ENCODE data around the gene KISS1R. TPM values are rescaled to one million over a fixed set of nuclear protein-coding genes. Genes with fewer than 3 reads are reported as not detected.

KISS1R gene
- polyA plus RNA-seq, 1 donor (not counting 4 experiments of a cell fraction or from before 2014, with no cell fraction given): not detected

DNA sequence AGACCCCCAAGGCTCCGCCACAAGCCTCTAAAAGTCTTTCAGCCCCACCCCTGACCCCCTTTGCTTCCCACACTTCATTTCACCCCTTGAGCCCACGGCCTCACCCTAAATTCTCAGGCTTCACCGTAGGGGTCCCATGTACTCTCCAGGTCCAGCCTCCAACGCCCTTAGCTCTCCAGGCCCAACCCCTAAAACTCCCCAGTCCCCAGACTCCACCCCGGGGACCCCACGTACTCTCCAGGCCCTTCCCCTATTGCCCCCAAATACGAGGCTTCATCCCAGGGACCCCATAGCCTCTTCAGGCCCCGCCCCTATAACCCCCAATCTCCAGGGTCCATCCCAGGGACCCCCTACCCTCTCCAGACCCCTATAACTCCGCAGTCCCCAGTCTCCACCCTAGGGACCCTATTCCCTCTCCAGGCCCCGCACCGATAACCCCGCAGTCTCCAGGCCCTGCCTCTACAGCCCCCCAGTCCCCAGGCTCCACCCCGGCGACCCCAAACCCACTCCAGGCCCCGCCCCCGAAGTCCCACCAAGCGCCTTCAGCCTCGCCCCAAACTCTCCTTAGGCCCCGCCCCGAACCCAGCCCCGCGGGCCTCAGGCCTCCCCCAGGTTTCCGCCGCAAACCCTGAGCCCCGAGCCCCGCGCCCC lies 24.8 kb upstream of the KISS1R start:
- Histone ChIP-seq H3K79me2 (ENCODE audit: control insufficient read depth, insufficient read depth, low read length) (no peaks in the 10 kb centered on the region), H3K36me3 (ENCODE audit: control insufficient read depth in 2 of 2, extremely low read depth in 1 of 2, insufficient read depth in 2 of 2, low read length in 2 of 2) (peaks cover 4 to 12% of the 10 kb centered on the region in 2 experiments), H3K4me2 (ENCODE audit: control insufficient read depth, extremely low read depth, insufficient read depth, low read depth, low read length) (peak overlapping the region; percentile 90), H3K27ac (ENCODE audit: control insufficient read depth, insufficient read depth, low read length) (peak overlapping the region; percentile 58), H4K20me1 (ENCODE audit: control insufficient read depth, extremely low read depth, insufficient read depth, low read length) (no peaks in the 10 kb centered on the region), H3K4me1 (ENCODE audit: control insufficient read depth, extremely low read depth, insufficient read depth, low read length) (no peaks in the 10 kb centered on the region), H3K9me1 (ENCODE audit: control insufficient read depth, extremely low read depth, insufficient read depth, low read length) (no peaks in the 10 kb centered on the region), H2AFZ (ENCODE audit: control insufficient read depth, low read length) (no peak overlapping the region), H3K9me3 (ENCODE audit: control insufficient read depth, low read depth, low read length) (no peaks in the 10 kb centered on the region), H3K4me3 (ENCODE audit: control insufficient read depth in 2 of 3, extremely low read depth in 1 of 3, insufficient read depth in 2 of 3, low read depth in 1 of 3, low read length in 3 of 3) (peak overlapping the region; percentile 77 to 86 (median 80)), H3K27me3 (ENCODE audit: control insufficient read depth, extremely low read depth, insufficient read depth, low read length) (no peaks in the 10 kb centered on the region), H3K9ac (ENCODE audit: control insufficient read depth, extremely low read depth, insufficient read depth, low read length) (peak overlapping the region; percentile 88)
- DNase-seq (ENCODE audit: low read depth, low spot score) (no peak), FAIRE-seq (no peak)
- dilution Hi-C loops (cut with MboI; ENCODE audit: extremely low pct_ligation_motif_present, low sequenced_read_pairs): no loop called here
- no peak for TF ChIP-seq EZH2 (IDR thresholded peaks at IDR 0.05; ENCODE audit: low read length)

DNA sequence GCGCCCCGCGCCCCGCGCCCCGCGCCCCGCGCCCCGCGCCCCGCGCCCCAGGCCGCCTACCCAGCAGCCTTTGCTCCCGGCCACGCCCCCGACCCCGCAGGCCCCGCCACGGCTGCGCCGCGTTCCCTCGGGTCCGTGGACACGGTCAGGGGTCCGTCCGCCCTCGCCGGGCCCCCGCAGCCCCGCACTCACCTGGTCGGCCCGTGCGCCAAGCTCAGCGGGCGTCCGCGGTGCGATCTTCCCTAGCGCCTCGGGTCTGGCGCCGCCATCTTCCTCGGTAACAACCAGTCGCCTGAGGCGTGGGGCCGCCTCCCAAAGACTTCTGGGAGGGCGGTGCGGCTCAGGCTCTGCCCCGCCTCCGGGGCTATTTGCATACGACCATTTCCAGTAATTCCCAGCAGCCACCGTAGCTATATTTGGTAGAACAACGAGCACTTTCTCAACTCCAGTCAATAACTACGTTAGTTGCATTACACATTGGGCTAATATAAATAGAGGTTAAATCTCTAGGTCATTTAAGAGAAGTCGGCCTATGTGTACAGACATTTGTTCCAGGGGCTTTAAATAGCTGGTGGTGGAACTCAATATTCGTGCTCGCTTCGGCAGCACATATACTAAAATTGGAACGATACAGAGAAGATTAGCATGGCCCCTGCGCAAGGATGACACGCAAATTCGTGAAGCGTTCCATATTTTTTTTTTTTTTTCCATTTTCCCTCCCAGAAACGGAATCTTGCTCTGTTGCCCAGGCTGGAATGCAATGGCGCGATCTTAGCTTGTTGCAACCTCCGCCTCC lies 24.0 kb upstream of the KISS1R start, which contains the start of the genes MED16 and RNU6-9:
Gene MED16, minus strand, starts transcription at position 294 of the 796 bp plus-strand sequence. CDS start 2,056 bp downstream, outside the sequence.
Gene RNU6-9, plus strand, starts transcription at position 591 of the 796 bp plus-strand sequence.
- Histone ChIP-seq H3K4me3 (ENCODE audit: control insufficient read depth in 2 of 3, extremely low read depth in 1 of 3, insufficient read depth in 2 of 3, low read depth in 1 of 3, low read length in 3 of 3) (peak within 1 kb of the TSS; percentile 77 to 86 (median 80)), H3K27me3 (ENCODE audit: control insufficient read depth, extremely low read depth, insufficient read depth, low read length) (no peaks in the 10 kb centered on the region), H3K36me3 (ENCODE audit: control insufficient read depth in 2 of 2, extremely low read depth in 1 of 2, insufficient read depth in 2 of 2, low read length in 2 of 2) (peaks cover 4 to 12% of the 10 kb centered on the region in 2 experiments), H3K9ac (ENCODE audit: control insufficient read depth, extremely low read depth, insufficient read depth, low read length) (peak within 1 kb of the TSS; percentile 88), H3K9me1 (ENCODE audit: control insufficient read depth, extremely low read depth, insufficient read depth, low read length) (no peaks in the 10 kb centered on the region), H2AFZ (ENCODE audit: control insufficient read depth, low read length) (peak within 1 kb of the TSS; percentile 86), H4K20me1 (ENCODE audit: control insufficient read depth, extremely low read depth, insufficient read depth, low read length) (no peaks in the 10 kb centered on the region), H3K27ac (ENCODE audit: control insufficient read depth, insufficient read depth, low read length) (peak within 1 kb of the TSS; percentile 97), H3K4me2 (ENCODE audit: control insufficient read depth, extremely low read depth, insufficient read depth, low read depth, low read length) (peak within 1 kb of the TSS; percentile 90), H3K9me3 (ENCODE audit: control insufficient read depth, low read depth, low read length) (no peaks in the 10 kb centered on the region), H3K4me1 (ENCODE audit: control insufficient read depth, extremely low read depth, insufficient read depth, low read length) (no peaks in the 10 kb centered on the region), H3K79me2 (ENCODE audit: control insufficient read depth, insufficient read depth, low read length) (no peaks in the 10 kb centered on the region)
- DNase-seq (ENCODE audit: low read depth, low spot score): no peak
- TF ChIP-seq, protein P1, sequence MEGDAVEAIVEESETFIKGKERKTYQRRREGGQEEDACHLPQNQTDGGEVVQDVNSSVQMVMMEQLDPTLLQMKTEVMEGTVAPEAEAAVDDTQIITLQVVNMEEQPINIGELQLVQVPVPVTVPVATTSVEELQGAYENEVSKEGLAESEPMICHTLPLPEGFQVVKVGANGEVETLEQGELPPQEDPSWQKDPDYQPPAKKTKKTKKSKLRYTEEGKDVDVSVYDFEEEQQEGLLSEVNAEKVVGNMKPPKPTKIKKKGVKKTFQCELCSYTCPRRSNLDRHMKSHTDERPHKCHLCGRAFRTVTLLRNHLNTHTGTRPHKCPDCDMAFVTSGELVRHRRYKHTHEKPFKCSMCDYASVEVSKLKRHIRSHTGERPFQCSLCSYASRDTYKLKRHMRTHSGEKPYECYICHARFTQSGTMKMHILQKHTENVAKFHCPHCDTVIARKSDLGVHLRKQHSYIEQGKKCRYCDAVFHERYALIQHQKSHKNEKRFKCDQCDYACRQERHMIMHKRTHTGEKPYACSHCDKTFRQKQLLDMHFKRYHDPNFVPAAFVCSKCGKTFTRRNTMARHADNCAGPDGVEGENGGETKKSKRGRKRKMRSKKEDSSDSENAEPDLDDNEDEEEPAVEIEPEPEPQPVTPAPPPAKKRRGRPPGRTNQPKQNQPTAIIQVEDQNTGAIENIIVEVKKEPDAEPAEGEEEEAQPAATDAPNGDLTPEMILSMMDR (optimal IDR thresholded peaks at IDR 0.05 in 1 of 3, IDR thresholded peaks at IDR 0.05 in 1 of 3, conservative IDR thresholded peaks at IDR 0.05 in 1 of 3; ENCODE audit: extremely low read depth in 1 of 3, insufficient read depth in 2 of 3, low read length in 3 of 3): no peak
- TF ChIP-seq EZH2 (IDR thresholded peaks at IDR 0.05; ENCODE audit: low read length): no peak
- dilution Hi-C loops (cut with MboI; ENCODE audit: extremely low pct_ligation_motif_present, low sequenced_read_pairs): no loop called here
- FAIRE-seq: no peak
